ENCODE data around the gene PACSIN2.

DNA sequence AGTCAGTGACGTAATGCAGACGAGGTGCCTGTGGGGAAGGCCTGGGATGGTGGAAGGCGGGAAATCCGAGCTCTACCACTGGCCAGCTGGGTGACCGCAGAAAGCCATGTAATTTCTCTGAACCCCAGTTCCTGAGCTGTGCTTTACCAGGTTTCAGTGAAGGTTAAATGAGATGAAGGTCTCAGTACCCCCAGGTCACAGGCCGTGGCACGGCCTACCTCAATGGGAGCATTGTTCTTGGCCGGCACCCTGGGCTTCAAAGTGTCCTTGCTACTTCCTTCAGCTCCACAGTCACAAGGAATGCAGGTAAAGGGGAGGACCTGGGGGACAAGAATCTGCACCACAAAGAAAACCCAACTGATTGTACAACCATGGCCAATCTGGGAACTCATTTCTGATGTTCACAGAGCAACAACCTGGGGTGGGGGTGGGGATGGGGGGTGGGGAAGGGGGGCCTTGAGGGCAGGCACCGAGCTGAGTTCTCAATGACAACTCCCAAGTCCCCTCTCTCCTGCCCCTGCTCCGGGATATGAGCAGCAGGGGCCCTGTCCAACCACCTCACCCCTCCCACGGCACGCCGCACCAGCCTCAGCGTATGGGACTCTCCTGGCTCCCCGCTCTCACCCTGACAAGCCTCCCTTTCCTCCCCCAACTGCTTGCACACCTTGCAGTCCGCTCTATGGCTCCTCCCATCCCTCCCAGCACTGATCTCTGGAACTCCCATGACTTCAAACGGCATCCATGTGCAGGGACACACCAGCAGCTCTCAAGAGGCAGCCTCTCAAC, 98.8 kb downstream of the PACSIN2 start:
- TF ChIP-seq POLR2AphosphoS5 (IDR thresholded peaks at IDR 0.05; ENCODE audit: low read depth) (no peak), CREB1 (CRISPR knock-in tag; IDR thresholded peaks at IDR 0.05; ENCODE audit: low read depth) (no peak), EZH2phosphoT487 (IDR thresholded peaks at IDR 0.05; ENCODE audit: unreplicated experiment) (no peak), EZH2 (IDR thresholded peaks at IDR 0.05; ENCODE audit: low read depth, unreplicated experiment) (no peak), REST (IDR thresholded peaks at IDR 0.05; ENCODE audit: unreplicated experiment) (no peak)
- TF ChIP-seq, protein P1, sequence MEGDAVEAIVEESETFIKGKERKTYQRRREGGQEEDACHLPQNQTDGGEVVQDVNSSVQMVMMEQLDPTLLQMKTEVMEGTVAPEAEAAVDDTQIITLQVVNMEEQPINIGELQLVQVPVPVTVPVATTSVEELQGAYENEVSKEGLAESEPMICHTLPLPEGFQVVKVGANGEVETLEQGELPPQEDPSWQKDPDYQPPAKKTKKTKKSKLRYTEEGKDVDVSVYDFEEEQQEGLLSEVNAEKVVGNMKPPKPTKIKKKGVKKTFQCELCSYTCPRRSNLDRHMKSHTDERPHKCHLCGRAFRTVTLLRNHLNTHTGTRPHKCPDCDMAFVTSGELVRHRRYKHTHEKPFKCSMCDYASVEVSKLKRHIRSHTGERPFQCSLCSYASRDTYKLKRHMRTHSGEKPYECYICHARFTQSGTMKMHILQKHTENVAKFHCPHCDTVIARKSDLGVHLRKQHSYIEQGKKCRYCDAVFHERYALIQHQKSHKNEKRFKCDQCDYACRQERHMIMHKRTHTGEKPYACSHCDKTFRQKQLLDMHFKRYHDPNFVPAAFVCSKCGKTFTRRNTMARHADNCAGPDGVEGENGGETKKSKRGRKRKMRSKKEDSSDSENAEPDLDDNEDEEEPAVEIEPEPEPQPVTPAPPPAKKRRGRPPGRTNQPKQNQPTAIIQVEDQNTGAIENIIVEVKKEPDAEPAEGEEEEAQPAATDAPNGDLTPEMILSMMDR (conservative IDR thresholded peaks at IDR 0.05; ENCODE audit: low read depth in 2 of 2): no peak

All from GM23338 (cell line).